Cardiac muscle cell (in vitro differentiated cells and primary cell): ENCODE measurements around the gene ARL3. TPM values are rescaled to one million over a fixed set of nuclear protein-coding genes. Genes with fewer than 3 reads are reported as not detected.
A peak's percentile ranks its signal among the peaks of the same experiment; 100 is the strongest.

Source experiments
- DNase-seq, 2 donors: peaks; one replicate each; pipeline versions ENCODE4 v3.0.0 to v3.0.0-alpha.2; 2010 to 2017; ENCODE audit warnings: low read depth in 1 of 2, low spot score in 1 of 2
- H3K27ac ChIP-seq: fragments of 200-600 bp; sonication (generic); 2 replicates; pipeline ENCODE4 v1.5.1; 2016
- H3K27me3 ChIP-seq: fragments of 200-600 bp; sonication (generic); 2 replicates; pipeline ENCODE4 v1.6.0; 2016; ENCODE audit warnings: control low read depth
- H3K36me3 ChIP-seq: fragments of 200-600 bp; sonication (generic); 2 replicates; pipeline ENCODE4 v1.5.1; 2016; ENCODE audit warnings: control low read depth
- H3K4me1 ChIP-seq: fragments of 200-600 bp; sonication (generic); 2 replicates; pipeline ENCODE4 v1.8.1; 2017; ENCODE audit warnings: low read depth, mild to moderate bottlenecking, mixed run types
- H3K4me3 ChIP-seq: fragments of 200-600 bp; sonication (generic); 2 replicates; pipeline ENCODE4 v1.5.1; 2016; ENCODE audit warnings: mild to moderate bottlenecking
- H3K9me3 ChIP-seq: fragments of 200-600 bp; sonication (generic); 2 replicates; pipeline ENCODE4 v1.5.1; 2017; ENCODE audit warnings: low read depth, mild to moderate bottlenecking, control low read depth
- polyA plus RNA-seq: library from polyadenylated mRNA; unstranded; fragments of >200 nt; fragmentation: Nextera tagmentation; extraction: Ambion mirVana; gene quantifications from 2 replicates; pipeline ENCODE4 v1.2.1, GENCODE V29; 2016
- total RNA-seq: library from RNA; depleted of rRNA; stranded (reverse); fragments of >200 nt; gene quantifications from 2 replicates; pipeline ENCODE4 v1.2.3, GENCODE V29; 2016
- TF ChIP-seq, protein P1 (sequence below): IDR thresholded peaks from 2 replicates; pipeline ENCODE4 v1.5.1; 2012; ENCODE audit warnings: low read depth, mild to moderate bottlenecking, low read length

ARL3 gene
- total and polyA plus RNA-seq, 2 experiments from 2014 or later, result 16.3 to 47.3 TPM

- Histone ChIP-seq H3K4me1 (peaks cover 86% of the 10 kb centered on the region), H3K9me3 (no peaks in the 10 kb centered on the region), H3K27me3 (no peaks in the 10 kb centered on the region), H3K36me3 (no peaks in the 10 kb centered on the region), H3K27ac (peak overlapping the region; percentile 94), H3K4me3 (no peak overlapping the region)
- DNase-seq, result no peak
- TF ChIP-seq, protein P1, sequence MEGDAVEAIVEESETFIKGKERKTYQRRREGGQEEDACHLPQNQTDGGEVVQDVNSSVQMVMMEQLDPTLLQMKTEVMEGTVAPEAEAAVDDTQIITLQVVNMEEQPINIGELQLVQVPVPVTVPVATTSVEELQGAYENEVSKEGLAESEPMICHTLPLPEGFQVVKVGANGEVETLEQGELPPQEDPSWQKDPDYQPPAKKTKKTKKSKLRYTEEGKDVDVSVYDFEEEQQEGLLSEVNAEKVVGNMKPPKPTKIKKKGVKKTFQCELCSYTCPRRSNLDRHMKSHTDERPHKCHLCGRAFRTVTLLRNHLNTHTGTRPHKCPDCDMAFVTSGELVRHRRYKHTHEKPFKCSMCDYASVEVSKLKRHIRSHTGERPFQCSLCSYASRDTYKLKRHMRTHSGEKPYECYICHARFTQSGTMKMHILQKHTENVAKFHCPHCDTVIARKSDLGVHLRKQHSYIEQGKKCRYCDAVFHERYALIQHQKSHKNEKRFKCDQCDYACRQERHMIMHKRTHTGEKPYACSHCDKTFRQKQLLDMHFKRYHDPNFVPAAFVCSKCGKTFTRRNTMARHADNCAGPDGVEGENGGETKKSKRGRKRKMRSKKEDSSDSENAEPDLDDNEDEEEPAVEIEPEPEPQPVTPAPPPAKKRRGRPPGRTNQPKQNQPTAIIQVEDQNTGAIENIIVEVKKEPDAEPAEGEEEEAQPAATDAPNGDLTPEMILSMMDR, result no peak
These were observed 83.5 kb downstream of the ARL3 start for GRCh38 chr10:102630663-102631062.

DNA sequence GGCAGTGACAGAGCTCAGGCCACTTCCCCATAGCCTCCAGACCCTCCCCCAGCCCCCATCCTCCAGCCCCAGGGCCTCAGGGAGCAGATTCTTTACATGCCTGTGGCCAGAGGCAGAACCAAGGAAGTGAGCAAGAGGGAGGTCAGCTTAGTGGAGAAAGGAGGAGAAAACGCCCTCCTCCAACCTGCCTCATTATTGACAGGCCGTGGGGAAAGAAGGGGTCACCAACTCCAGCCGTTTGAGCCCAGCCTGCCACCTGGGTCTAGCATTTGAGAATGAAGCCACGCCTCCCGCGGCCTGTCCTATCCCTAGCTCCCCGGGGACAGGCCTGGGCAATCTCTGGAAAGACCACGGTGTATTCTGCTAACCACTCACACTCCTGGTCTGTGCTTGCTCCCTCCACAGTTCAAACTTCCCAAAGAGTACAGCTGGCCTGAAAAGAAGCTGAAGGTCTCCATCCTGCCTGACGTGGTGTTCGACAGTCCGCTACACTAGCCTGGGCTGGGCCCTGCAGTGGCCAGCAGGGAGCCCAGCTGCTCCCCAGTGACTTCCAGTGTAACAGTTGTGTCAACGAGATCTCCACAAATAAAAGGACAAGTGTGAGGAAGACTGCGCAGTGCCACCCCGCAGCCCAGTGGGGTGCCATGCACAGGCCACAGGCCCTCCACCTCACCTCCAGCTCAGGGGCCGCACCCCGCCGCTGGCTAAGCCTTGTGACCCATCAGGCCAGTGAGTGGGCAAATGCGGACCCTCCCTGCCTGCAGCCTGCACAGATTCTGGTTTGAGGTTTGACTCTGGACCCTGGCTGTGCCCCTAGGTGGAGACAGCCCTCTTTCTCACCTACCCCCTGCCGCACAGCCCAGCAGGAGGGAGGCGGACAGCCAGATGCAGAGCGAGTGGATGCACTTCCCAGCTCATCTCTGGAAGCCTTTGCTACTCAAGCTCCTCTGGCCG, 84.3 kb downstream of the ARL3 start:
- Histone ChIP-seq H3K9me3 (no peaks in the 10 kb centered on the region), H3K4me3 (no peak overlapping the region), H3K27me3 (no peaks in the 10 kb centered on the region), H3K36me3 (no peaks in the 10 kb centered on the region), H3K4me1 (peaks cover 89% of the 10 kb centered on the region), H3K27ac (peak overlapping the region; percentile 94)
- TF ChIP-seq, protein P1, result peak; percentile 3
- DNase-seq, result peak; percentile 83 to 93

DNA sequence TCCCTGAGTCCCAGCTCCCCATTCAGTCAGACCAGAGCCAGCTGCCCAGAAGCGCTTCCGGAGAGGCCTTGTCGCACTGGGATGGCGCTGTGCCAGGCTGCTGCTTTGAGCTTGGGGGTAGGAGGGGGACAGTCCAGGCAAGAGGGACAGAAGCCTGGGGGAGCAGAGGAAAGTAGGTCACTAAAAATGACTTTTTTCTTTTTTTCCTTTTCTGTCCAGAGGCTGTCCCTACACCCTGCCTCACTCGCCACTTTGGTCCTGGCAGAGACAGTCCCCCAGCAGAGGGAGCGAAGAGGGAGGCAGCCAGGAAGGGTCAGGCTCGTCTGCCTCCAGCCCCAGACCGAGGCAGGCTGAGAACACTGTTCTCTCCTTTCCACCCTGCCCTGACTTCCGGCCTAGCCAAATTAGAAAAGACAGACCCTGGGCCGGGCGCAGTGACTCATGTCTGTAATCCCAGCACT, 85.7 kb downstream of the ARL3 start:
- DNase-seq, result peak in 1 of 2 donors; percentile 47
- Histone ChIP-seq H3K36me3 (no peaks in the 10 kb centered on the region), H3K9me3 (no peaks in the 10 kb centered on the region), H3K4me1 (peaks cover 88% of the 10 kb centered on the region), H3K27ac (peak overlapping the region; percentile 94), H3K27me3 (no peaks in the 10 kb centered on the region), H3K4me3 (no peak overlapping the region)
- TF ChIP-seq, protein P1, result peak; percentile 26

DNA sequence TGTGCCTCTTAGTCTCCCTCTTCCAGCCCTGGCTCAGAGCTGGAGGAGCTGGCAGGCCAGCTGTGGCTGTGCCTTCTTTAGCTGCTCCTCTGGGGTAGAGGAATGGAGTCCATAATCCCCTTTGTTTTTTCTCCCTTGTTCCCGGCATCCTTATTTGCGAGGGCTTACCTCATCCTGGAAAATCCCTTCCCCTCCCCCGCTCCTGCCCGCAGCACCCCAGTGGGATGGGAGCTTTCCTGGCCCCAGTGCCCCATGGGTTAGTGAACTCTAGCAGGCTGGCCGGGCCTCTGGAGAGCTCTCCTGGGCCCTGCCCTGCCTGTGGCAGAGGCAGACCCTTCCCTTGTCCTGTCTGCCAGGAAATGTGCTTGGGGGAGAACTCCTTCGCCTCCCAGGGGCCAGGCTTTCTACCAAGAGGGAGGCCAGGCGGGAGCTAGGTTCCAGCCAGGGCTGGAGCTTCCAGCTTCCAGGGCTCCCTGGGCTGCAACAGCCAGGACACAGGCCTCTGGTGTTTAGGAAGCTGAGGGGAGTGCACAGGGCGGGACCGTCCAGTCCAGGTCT, 86.4 kb downstream of the ARL3 start:
- H3K36me3 ChIP-seq, result no peaks in the 10 kb centered on the region
- no peaks in the 10 kb centered on the region for H3K9me3 ChIP-seq
- H3K27me3 ChIP-seq, result no peaks in the 10 kb centered on the region
- peak in 1 of 2 donors; percentile 87 for DNase-seq
- TF ChIP-seq, protein P1, result no peak
- peaks cover 82% of the 10 kb centered on the region for H3K4me1 ChIP-seq
- no peak overlapping the region for H3K4me3 ChIP-seq
- H3K27ac ChIP-seq, result peak overlapping the region; percentile 94

DNA sequence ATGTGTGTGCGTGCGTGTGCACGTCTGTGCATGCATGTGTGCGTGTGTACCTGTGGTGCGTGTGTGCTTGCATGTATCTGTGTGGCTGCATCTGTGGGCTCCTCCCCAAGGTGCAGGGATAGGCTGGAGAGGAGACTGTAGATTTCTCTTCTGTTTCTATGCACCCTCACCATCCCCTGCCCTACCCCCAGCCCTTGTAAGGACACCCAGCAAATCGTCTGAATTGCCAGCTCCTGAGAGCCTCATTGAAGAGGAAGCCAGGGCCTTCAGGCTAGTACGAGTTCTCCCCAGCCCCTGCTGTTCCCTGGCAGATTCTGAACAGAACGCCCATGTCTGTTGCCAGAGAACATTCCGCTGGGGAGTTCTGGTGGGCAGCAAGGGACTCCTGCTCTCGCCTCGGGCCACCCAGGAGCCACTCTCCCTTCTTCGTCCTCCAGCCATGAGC, 86.9 kb downstream of the ARL3 start:
- peaks cover 79% of the 10 kb centered on the region for H3K4me1 ChIP-seq
- no peaks in the 10 kb centered on the region for H3K36me3 ChIP-seq
- no peak overlapping the region for H3K4me3 ChIP-seq
- H3K27ac ChIP-seq, result peak overlapping the region; percentile 94
- peak in 1 of 2 donors; percentile 42 for DNase-seq
- H3K9me3 ChIP-seq, result no peaks in the 10 kb centered on the region
- no peaks in the 10 kb centered on the region for H3K27me3 ChIP-seq
- TF ChIP-seq, protein P1, result no peak
